MV-4-11 (cell line): ENCODE results near the gene SATB2.

Source experiments
- DNase-seq: peaks from one replicate; lab custom pipeline; 2025; lab: John Stamatoyannopoulos, UW

Gene SATB2

GRCh38 chr2:199405241-199405640 is 52.5 kb downstream of the SATB2 start:
- no peak for DNase-seq

GRCh38 chr2:199404841-199405240 is 52.9 kb downstream of the SATB2 start:
- no peak for DNase-seq

- no peak for DNase-seq
Observed at GRCh38 chr2:199395311-199395710, 62.4 kb downstream of the SATB2 start.

GRCh38 chr2:199392363-199392762 is 65.4 kb downstream of the SATB2 start:
- no peak for DNase-seq

DNA sequence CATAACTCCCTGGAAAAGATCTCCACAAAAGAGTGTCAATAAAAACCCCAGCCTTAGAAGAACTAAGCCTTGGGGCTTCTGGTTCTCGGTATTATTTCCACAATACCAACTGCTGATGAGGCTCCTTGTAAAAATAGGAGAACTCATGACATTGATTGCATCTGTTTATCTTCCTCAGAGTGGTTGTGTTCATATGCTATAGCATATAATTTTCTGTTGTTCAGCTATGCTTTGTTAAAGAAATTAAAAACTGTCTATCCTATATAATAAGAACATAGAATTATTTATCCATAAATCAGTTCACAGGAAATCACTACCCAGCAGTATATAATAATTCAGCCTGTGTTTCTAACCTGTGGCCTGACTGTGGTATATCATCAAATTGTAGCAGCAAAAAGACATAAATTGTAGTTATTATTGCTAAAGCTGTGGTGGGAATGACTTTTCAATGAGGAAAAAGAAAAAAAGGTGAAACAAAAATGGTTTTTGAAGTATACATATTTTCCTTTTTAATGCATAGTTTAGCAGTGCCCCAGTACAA is 68.9 kb downstream of the SATB2 start:
- no peak for DNase-seq

GRCh38 chr2:199384043-199384442 is 73.7 kb downstream of the SATB2 start:
- DNase-seq = no peak

GRCh38 chr2:199383021-199383420 is 74.7 kb downstream of the SATB2 start:
- DNase-seq = no peak

- no peak for DNase-seq
Observed at GRCh38 chr2:199382091-199382490, 75.6 kb downstream of the SATB2 start.

- DNase-seq = no peak
Observed at GRCh38 chr2:199381531-199381930, 76.2 kb downstream of the SATB2 start.

- DNase-seq = no peak
Observed at GRCh38 chr2:199378948-199379650, 78.6 kb downstream of the SATB2 start.

DNA sequence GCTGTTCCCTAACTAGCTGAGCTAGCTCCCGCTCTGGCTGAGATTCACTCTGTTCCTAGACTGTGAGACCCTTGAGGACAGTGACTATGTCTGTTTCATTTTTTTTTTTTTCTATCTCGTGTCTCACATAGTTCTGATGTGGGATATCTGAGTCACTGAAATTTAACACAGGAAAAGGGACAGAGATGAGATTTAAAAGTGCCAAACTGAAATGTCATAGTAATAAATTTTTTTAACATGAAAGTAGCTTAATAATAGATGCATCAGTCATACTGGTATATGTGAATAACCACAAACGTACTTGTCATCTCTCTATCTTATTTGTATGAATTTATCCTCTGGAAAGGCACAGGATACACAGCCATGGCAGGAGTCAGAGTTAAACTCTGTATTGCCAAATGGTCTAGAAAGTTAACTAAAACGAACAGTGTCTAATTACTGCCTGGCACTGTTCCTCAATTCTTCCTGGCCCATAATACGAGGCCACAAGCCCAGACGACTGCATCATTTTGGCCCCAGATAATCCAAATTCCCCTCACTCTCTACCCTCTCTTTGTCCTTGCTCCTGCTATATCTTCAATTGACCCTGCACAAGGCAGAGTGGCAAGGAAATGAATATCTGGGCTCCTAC is 87.5 kb downstream of the SATB2 start:
- no peak for DNase-seq

GRCh38 chr2:199366406-199366805 is 91.3 kb downstream of the SATB2 start:
- DNase-seq = no peak

- DNase-seq = no peak
Observed at GRCh38 chr2:199364153-199364552, 93.6 kb downstream of the SATB2 start.

DNA sequence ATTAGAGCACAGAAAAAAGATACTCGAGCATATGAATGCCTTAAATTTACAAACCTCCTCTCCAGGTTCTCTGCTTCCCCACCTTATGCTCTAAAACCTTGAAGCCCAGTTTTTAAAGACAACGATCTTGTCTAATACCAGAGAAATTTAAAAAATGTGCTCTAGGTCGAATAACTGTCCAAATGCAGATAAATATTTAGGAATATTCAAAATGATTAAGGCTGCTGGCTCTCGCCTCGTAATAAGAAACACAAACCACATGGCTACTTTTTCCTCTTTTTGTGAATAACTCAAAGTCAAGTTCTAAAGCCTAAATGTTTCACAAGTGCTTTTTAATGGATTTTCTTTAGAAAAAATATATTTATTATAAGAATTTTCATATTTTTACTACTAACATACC is 101.3 kb downstream of the SATB2 start:
- no peak for DNase-seq

DNA sequence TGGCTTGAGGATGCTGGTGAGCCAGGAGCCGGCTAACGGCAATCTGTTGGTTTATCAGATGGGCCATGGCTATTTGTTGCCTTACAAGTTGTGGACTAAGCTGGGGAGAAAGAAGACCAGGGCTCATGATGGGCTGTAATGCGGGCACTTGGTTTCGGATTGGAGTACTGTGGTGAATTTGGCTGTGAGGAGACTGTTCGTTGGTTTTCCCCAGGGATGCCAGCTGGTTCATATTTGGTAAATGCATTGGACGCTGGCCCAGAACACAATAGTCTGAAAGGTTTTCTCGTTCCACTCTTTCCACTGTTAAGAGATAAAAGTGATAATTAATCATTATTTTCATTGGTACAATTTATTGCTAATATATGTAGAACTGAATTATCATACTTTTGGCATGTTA is 108.9 kb downstream of the SATB2 start:
- DNase-seq = no peak

DNA sequence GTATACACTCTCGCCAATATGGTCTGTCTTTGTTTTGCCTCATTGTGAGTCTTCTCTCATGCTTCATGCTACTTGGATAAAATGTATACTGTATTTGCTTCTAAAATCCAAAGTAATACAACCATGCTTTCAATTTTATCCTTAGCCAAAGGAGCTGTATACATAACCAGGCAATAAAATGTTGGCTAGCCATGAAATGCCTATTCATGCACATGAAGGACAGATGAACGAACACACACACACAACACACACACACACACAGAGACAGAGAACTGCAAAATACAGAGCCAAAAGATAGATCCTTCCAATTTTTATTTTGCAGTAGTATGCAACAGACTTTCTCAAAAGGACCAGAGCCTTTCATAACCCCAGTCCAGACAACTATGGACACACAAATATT is 113.7 kb downstream of the SATB2 start:
- no peak for DNase-seq

- DNase-seq = no peak
Observed at GRCh38 chr2:199342334-199342733, 115.4 kb downstream of the SATB2 start.

DNA sequence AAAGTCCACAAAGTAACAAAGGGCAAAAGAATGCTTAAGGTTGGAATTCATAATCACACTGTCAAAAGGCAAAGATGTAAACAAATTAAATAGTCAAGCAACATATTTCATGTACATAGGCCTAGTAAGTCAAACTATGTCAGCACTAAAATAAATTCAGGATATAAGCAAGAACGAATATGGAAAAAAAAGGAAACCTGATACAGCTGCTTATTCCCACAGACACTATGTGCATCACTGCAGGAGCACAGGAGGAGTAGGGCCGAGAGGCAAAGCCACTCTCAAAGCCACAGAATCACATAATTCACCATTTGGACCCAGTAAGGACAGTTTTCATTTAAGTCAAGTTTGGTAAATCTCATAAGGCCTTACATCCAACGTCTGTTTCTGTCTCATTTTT is 116.6 kb downstream of the SATB2 start:
- no peak for DNase-seq

- no peak for DNase-seq
Observed at GRCh38 chr2:199339891-199340605, 117.7 kb downstream of the SATB2 start.

DNA sequence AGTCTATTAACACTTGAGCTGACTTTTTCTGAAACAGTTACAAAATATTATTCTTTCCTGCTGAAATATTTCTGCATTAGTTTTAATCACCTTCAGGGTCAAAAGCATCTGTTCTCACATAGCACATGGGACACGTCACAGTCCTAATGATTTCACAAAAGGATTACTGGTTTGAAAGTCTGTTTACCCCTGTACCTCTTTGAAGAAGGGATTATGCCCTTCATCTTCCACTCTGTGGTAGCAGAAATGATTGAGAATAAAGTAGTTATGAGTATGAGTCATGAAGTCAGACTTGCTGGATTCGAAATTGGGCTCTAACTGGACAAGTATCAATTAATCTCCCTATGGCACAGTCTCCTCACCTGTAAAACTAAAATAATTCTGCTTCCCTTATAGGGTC is 121.2 kb downstream of the SATB2 start:
- DNase-seq = no peak

- no peak for DNase-seq
Observed at GRCh38 chr2:199335502-199335901, 122.2 kb downstream of the SATB2 start.

GRCh38 chr2:199329466-199329865 is 128.3 kb downstream of the SATB2 start:
- no peak for DNase-seq

DNA sequence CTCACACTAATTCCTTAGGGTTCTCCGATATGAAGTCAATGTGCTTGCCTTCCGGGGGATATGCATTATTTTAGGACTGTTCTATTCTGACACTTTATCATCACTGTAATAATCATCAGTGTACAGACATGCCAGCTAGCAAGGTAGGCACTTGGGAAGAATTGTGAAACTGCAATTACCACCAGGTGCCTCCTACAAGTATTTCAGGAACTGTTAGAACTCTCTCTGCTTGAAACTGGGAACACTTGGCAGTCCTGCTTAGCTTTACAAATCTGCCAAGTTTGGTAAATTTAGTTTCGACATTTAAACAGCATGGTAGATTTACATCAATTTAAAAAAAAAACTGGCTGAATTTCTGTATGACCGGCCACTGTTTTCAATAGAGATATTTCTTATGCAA is 128.7 kb downstream of the SATB2 start:
- DNase-seq = no peak
